ENCODE measurements around the gene CDK6. TPM values are rescaled to one million over a fixed set of nuclear protein-coding genes. Genes with fewer than 3 reads are reported as not detected.

The CDK6 gene
- total and polyA plus RNA-seq, 2 of the 8 experiments (the other 6 are each of a cell fraction or from before 2014, with no cell fraction given): 5.9 to 18.9 TPM

GRCh38 chr7:92670204-92670851, 166.0 kb downstream of the CDK6 start:
- no peak overlapping the region for H3K4me3 ChIP-seq (ENCODE audit: extremely low read depth in 1 of 4, insufficient read depth in 2 of 4, low read depth in 3 of 4, low read length in 4 of 4)
- H3K9ac ChIP-seq (replicated peaks in 1 of 4; ENCODE audit: extremely low read depth in 1 of 4, low read depth in 3 of 4, low read length in 3 of 4): no peak overlapping the region
- no peaks in the 10 kb centered on the region for H3K79me2 ChIP-seq (ENCODE audit: control insufficient read depth in 1 of 2, insufficient read depth in 2 of 2, low read length in 2 of 2)
- H2BK12ac ChIP-seq (ENCODE audit: low read depth, low read length): no peak overlapping the region
- no peak overlapping the region for H3K23ac ChIP-seq (ENCODE audit: insufficient read length)
- no peak overlapping the region for H3K18ac ChIP-seq (ENCODE audit: extremely low read depth, low read length)
- no peak overlapping the region for H4K91ac ChIP-seq (replicated peaks; ENCODE audit: insufficient read length, low read length)
- ChIA-PET CTCF (ENCODE audit: partially characterized antibody) (no interaction called here), POLR2A (ENCODE audit: partially characterized antibody) (no interaction called here)
- no peak overlapping the region for H3K4me2 ChIP-seq (ENCODE audit: insufficient read depth in 1 of 2, low read depth in 2 of 2, low read length in 2 of 2)
- no peaks in the 10 kb centered on the region for H4K20me1 ChIP-seq (replicated peaks in 1 of 2; ENCODE audit: control insufficient read depth in 1 of 2, insufficient read depth in 2 of 2, low read length in 2 of 2)
- DNase-seq (ENCODE audit: low read depth in 1 of 2, low spot score in 2 of 2): no peak
- H3K4me1 ChIP-seq (replicated peaks in 1 of 4; ENCODE audit: control insufficient read depth in 3 of 4, insufficient read depth in 4 of 4, low read length in 3 of 4): no peaks in the 10 kb centered on the region
- no peak overlapping the region for H3K4ac ChIP-seq (replicated peaks; ENCODE audit: insufficient read length, low read depth, low read length)
- no peaks in the 10 kb centered on the region for H3K79me1 ChIP-seq (ENCODE audit: low read depth, low read length)
- H3K27ac ChIP-seq (ENCODE audit: low read depth, low read length): no peak overlapping the region
- no peak overlapping the region for H3K56ac ChIP-seq (replicated peaks; ENCODE audit: insufficient read length, low read depth, low read length)
- WGBS, 2 experiments (ENCODE audit: extremely low coverage in 1 of 2, insufficient coverage in 1 of 2, insufficient read length in 1 of 2, insufficient replicate concordance in 2 of 2, low coverage in 1 of 2, low lambda C conversion rate in 2 of 2, missing lambda C conversion rate in 1 of 2): 86% methylated on average over 2 of the region's 2 CpGs; no CpG with 5 or more reads in 1 of the 2 experiments
- no peaks in the 10 kb centered on the region for H3K27me3 ChIP-seq (replicated peaks in 1 of 4; ENCODE audit: control insufficient read depth in 3 of 4, extremely low read depth in 1 of 4, insufficient read depth in 3 of 4, low read length in 3 of 4)
- H4K5ac ChIP-seq (ENCODE audit: insufficient read length, low read depth, low read length): no peak overlapping the region
- H3K14ac ChIP-seq (ENCODE audit: insufficient read length): no peak overlapping the region
- no peak overlapping the region for H2BK120ac ChIP-seq (replicated peaks; ENCODE audit: low read depth, low read length)
- no peak overlapping the region for H2BK5ac ChIP-seq (ENCODE audit: low read depth, low read length)
- H2BK15ac ChIP-seq (ENCODE audit: low read length): no peak overlapping the region
- H4K8ac ChIP-seq (ENCODE audit: extremely low read depth, insufficient read depth, low read length): no peak overlapping the region
- no peaks in the 10 kb centered on the region for H3K36me3 ChIP-seq (ENCODE audit: control insufficient read depth in 2 of 4, insufficient read depth in 4 of 4, low read length in 3 of 4)
- no peak for FAIRE-seq
- no peaks in the 10 kb centered on the region for H3K9me3 ChIP-seq (ENCODE audit: insufficient read depth in 2 of 2, low read depth in 1 of 2, low read length in 1 of 2)
- no peak overlapping the region for H2AK5ac ChIP-seq (ENCODE audit: low read depth, low read length)
- H3K23me2 ChIP-seq (ENCODE audit: low read depth, low read length): no peaks in the 10 kb centered on the region
- H2AFZ ChIP-seq (ENCODE audit: low read length): no peak overlapping the region
- no peak overlapping the region for H2BK20ac ChIP-seq (ENCODE audit: low read length)
- TF ChIP-seq BCL11A (IDR thresholded peaks at IDR 0.05; ENCODE audit: low read depth in 2 of 2, low read length in 2 of 2) (no peak), SP2 (IDR thresholded peaks at IDR 0.05; ENCODE audit: low read length) (no peak), HDAC6 (IDR thresholded peaks at IDR 0.05; ENCODE audit: low read depth, low read length) (no peak), POLR2A (IDR thresholded peaks at IDR 0.05; ENCODE audit: control extremely low read depth in 1 of 2, low read depth in 2 of 2, low read length in 2 of 2) (no peak), MAX (IDR thresholded peaks at IDR 0.05) (no peak), KDM1A (IDR thresholded peaks at IDR 0.05; ENCODE audit: borderline replicate concordance, low read length) (no peak), SRF (IDR thresholded peaks at IDR 0.05; ENCODE audit: low read depth, low read length) (no peak), SP1 (IDR thresholded peaks at IDR 0.05; ENCODE audit: low read depth, low read length) (no peak), ASH2L (IDR thresholded peaks at IDR 0.05; ENCODE audit: low read length) (no peak), CREB1 (IDR thresholded peaks at IDR 0.05) (no peak), TAF1 (IDR thresholded peaks at IDR 0.05; ENCODE audit: low read depth, low read length) (no peak), EGR1 (IDR thresholded peaks at IDR 0.05; ENCODE audit: borderline replicate concordance, low read depth, low read length) (no peak), KDM4A (IDR thresholded peaks at IDR 0.05; ENCODE audit: low read depth, low read length, severe bottlenecking) (no peak)
- TF ChIP-seq, protein P1, sequence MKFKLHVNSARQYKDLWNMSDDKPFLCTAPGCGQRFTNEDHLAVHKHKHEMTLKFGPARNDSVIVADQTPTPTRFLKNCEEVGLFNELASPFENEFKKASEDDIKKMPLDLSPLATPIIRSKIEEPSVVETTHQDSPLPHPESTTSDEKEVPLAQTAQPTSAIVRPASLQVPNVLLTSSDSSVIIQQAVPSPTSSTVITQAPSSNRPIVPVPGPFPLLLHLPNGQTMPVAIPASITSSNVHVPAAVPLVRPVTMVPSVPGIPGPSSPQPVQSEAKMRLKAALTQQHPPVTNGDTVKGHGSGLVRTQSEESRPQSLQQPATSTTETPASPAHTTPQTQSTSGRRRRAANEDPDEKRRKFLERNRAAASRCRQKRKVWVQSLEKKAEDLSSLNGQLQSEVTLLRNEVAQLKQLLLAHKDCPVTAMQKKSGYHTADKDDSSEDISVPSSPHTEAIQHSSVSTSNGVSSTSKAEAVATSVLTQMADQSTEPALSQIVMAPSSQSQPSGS (IDR thresholded peaks at IDR 0.05; ENCODE audit: low read length): no peak

Measured in H1 (cell line).